ENCODE measurements around the gene FUT7. TPM values are rescaled to one million over a fixed set of nuclear protein-coding genes. Genes with fewer than 3 reads are reported as not detected.
A peak's percentile ranks its signal among the peaks of the same experiment; 100 is the strongest.

Gene FUT7
- total and polyA plus RNA-seq, 2 of the 13 experiments (the other 11 are each of a cell fraction or from before 2014, with no cell fraction given): 0.05 TPM; not detected in 1

- intact Hi-C loops (cut with micrococcal nuclease; ENCODE audit: unreplicated experiment): no loop called here
- POLR2A ChIA-PET: no interaction called here
- H3K9ac ChIP-seq (ENCODE audit: insufficient read depth, low read depth, low read length): no peak overlapping the region
- peaks cover 3% of the 10 kb centered on the region; the same call in 1 of the 2 replicates for H4K20me1 ChIP-seq (ENCODE audit: insufficient read depth, low read length)
- DNase-seq (ENCODE audit: low spot score) (no peak), FAIRE-seq (no peak), ATAC-seq (no peak)
- no peaks in the 10 kb centered on the region for H3K79me2 ChIP-seq (ENCODE audit: insufficient read depth, low read length)
- H3K4me1 ChIP-seq (ENCODE audit: insufficient read depth, low read length): peaks cover 25% of the 10 kb centered on the region
- CTCF ChIA-PET (ENCODE audit: low intra/inter-chr PET ratio, low total read pairs): no interaction called here
- H3K4me2 ChIP-seq (ENCODE audit: low read depth, low read length): peak overlapping the region; percentile 84; the same call in 1 of the 2 replicates
- BruUV-seq (replicated peaks): no TSS peak
- no peak overlapping the region for H3K27ac ChIP-seq (ENCODE audit: extremely low read length, insufficient read depth, low read length)
- no peak overlapping the region for H3K4me3 ChIP-seq (replicated peaks in 1 of 3; ENCODE audit: insufficient read depth in 1 of 3, low read depth in 2 of 3, low read length in 3 of 3)
- WGBS (ENCODE audit: low lambda C conversion rate): 78% methylated on average over 3 of the region's 12 CpGs
- in situ Hi-C loops (cut with HindIII; ENCODE audit: extremely low pct_ligation_motif_present, low pct_unique_long_range_greater_than_20kb): loop anchor here (10.0 kb wide), 1 partner anchor 269 kb away; no protein-coding TSS in a partner anchor
- H3K36me3 ChIP-seq (replicated peaks in 1 of 2; ENCODE audit: control insufficient read depth in 1 of 2, insufficient read depth in 2 of 2, low read length in 2 of 2): no peaks in the 10 kb centered on the region
- TF ChIP-seq ZNF552 (CRISPR knock-in tag; IDR thresholded peaks at IDR 0.05; ENCODE audit: borderline replicate concordance): no peak
- no peak for TF ChIP-seq ETS1 (CRISPR knock-in tag; IDR thresholded peaks at IDR 0.05)
- TF ChIP-seq ZFP36L1 (CRISPR knock-in tag; IDR thresholded peaks at IDR 0.05): no peak
- no peak for TF ChIP-seq ZC3H4 (CRISPR knock-in tag; IDR thresholded peaks at IDR 0.05; ENCODE audit: borderline replicate concordance)
- no peak for TF ChIP-seq ZNF441 (CRISPR knock-in tag; IDR thresholded peaks at IDR 0.05; ENCODE audit: borderline replicate concordance)
- no peak overlapping the region for H2AFZ ChIP-seq (ENCODE audit: low read length)
- H3K27me3 ChIP-seq (ENCODE audit: control insufficient read depth in 1 of 2, insufficient read depth in 2 of 2, low read length in 2 of 2): peaks cover 3 to 27% of the 10 kb centered on the region in 2 experiments; a peak in 4 of 5 replicates
- H3K9me3 ChIP-seq (ENCODE audit: low read length): no peaks in the 10 kb centered on the region
Measured at GRCh38 chr9:137044037-137044436, 12.1 kb upstream of the FUT7 start.
